Measurements from ENCODE around the gene MYH7.

- TF ChIP-seq CTCF (IDR thresholded peaks at IDR 0.05) (no peak), POLR2A (IDR thresholded peaks at IDR 0.05) (no peak)
These were observed 52.6 kb downstream of the MYH7 start for GRCh38 chr14:23382731-23383440.
